ENCODE results near the gene WDR87.
"Not testable (repeated sequence)": the region's sequence is repeated elsewhere in the genome, so short reads cannot be mapped to it uniquely, and the experiment has no call there.

Gene WDR87

GRCh38 chr19:37930416-37930815 is 24.0 kb upstream of the WDR87 start:
- DNase-seq (ENCODE audit: low read depth): no peak

GRCh38 chr19:37929355-37929923 is 23.0 kb upstream of the WDR87 start:
- DNase-seq (ENCODE audit: low read depth): no peak

GRCh38 chr19:37928527-37929286 is 22.3 kb upstream of the WDR87 start:
- no peak for DNase-seq (ENCODE audit: low read depth)

- no peak for DNase-seq (ENCODE audit: low read depth)
Measured at GRCh38 chr19:37926711-37927110, 20.3 kb upstream of the WDR87 start.

GRCh38 chr19:37926255-37926654 is 19.9 kb upstream of the WDR87 start:
- no peak for DNase-seq (ENCODE audit: low read depth)

- no peak for DNase-seq (ENCODE audit: low read depth)
Measured at GRCh38 chr19:37925212-37925611, 18.8 kb upstream of the WDR87 start.

GRCh38 chr19:37924573-37924972 is 18.2 kb upstream of the WDR87 start:
- not testable (repeated sequence) for DNase-seq (ENCODE audit: low read depth)

- DNase-seq (ENCODE audit: low read depth): no peak
Measured at GRCh38 chr19:37920591-37921450, 14.4 kb upstream of the WDR87 start.

- DNase-seq (ENCODE audit: low read depth): no peak
Measured at GRCh38 chr19:37914908-37915307, 8.5 kb upstream of the WDR87 start.

DNA sequence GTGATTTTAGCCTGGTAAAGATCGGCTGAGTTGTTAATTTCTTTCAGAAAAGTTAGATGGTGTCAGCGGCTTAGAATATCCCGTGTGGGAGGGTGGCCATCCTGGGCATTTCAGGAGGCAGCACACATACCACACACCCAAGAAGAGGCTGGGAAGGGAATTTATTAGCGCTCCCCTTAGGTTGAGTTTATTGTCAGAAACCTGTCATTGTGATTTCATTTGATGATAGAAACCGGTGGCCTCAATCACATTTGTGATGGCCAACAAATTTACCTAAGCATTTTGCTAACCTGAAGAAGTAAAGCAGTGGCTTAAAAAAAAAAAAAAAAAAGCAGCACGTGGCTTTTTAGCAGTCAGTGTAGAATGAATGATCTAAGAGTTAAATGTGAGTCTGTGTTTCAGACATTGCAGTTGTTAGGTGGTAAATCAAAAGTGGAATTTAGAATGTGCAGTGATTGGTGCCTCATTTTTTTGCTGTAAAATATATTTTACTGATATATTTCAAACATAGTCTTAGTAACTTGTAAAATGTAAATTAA is 3.3 kb upstream of the WDR87 start:
- DNase-seq (ENCODE audit: low read depth): no peak

GRCh38 chr19:37907735-37908455 is 1.5 kb upstream of the WDR87 start:
- DNase-seq (ENCODE audit: low read depth): no peak

GRCh38 chr19:37906869-37907734 is 708 bp upstream of the WDR87 start, which contains the start of gene SIPA1L3:
SIPA1L3 (plus strand) TSS chr19:37907208; CDS start chr19:38081566, 174,358 bp downstream.
- peak; percentile 91 for DNase-seq (ENCODE audit: low read depth)

DNA sequence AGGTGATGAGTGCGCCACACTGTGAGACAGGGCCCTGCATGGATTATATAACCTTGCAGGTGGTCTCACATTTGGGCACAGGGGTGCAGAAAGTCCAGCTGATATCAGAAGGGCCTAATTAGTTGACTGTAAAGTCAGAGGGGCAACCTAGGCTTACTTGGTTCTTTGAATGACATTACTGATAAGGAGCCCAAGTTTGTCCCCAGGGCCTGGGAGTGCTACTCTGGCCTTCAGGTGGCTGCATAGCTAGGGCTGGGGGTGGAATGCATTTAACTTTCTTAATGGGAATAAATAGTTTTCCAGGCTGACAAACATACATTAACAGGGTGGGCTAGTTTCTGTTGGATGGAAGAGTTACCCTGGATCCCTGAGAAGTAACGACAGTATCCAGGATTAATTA is 3.3 kb downstream of the WDR87 start:
- DNase-seq (ENCODE audit: low read depth): no peak

- peak; percentile 78 for DNase-seq (ENCODE audit: low read depth)
Measured at GRCh38 chr19:37902668-37903067, 3.7 kb downstream of the WDR87 start.

- DNase-seq (ENCODE audit: low read depth): no peak
Measured at GRCh38 chr19:37899966-37900365, 6.4 kb downstream of the WDR87 start.

DNA sequence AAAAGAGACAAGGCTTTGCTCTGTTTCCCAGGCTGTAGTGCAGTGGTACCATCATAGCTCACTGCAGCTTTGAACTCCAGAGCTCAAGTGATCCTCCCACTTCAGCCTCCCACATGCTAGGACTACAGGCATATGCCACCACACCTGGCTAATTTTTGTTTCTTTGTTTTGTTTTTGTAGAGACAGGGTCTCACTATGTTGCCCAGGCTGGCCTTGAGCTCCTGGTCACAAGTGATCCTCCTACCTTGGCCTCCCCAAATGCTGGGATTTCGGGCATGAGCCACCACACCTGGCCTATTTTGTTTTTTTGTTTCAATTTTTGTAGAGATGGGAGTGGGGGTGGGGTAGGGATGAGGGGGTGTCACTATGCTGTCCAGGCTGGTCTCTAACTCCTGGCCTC is 6.9 kb downstream of the WDR87 start:
- DNase-seq (ENCODE audit: low read depth): no peak

GRCh38 chr19:37896180-37896579 is 10.2 kb downstream of the WDR87 start:
- no peak for DNase-seq (ENCODE audit: low read depth)

GRCh38 chr19:37893845-37894575 is 12.4 kb downstream of the WDR87 start:
- no peak for DNase-seq (ENCODE audit: low read depth)

- DNase-seq (ENCODE audit: low read depth): no peak
Measured at GRCh38 chr19:37886571-37886970, 19.8 kb downstream of the WDR87 start.

GRCh38 chr19:37885392-37885791 is 21.0 kb downstream of the WDR87 start:
- DNase-seq (ENCODE audit: low read depth): no peak
